Stimulated activated CD8-positive, alpha-beta memory T cell treated with anti-CD3 and anti-CD28 coated beads, Interleukin-7, amount 100 ng/mL, for 4 hours (primary cell): ENCODE data around the gene MEX3C.
A peak's percentile ranks its signal among the peaks of the same experiment; 100 is the strongest.

ENCODE experiments used
- DNase-seq, 2 donors: peaks; one replicate each; pipeline ENCODE4 v3.0.0-alpha.2; 2020; ENCODE audit warnings: low read depth in 2 of 2

Gene MEX3C

DNA sequence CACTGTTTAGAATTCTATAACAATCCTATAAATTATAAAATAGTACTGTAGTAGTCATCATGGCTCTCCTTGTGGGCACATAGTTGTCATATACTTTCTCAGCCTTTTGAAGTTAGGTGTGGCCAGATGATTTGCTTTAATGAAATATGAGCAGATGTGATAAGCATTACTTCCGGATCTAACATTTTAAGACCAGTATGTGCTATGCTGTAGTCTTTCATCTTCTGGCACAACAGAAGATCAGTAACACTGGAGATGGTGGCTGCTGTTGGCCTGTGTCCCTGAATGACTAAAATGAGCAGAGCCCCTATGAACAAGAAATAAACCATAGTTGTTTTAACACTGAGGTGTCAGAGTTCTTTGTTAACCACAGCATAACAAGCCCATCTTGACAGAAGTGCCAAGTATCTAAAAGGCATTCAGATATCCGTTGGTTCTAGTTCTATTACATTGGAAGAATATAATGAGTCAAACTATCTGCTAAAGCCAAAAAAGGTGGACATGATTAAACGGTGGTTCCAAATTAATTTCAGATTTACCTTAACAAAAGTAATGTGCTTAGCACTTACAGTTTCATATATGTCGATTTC, 6.3 kb downstream of the MEX3C start:
- peak in 1 of 2 donors; percentile 4 for DNase-seq

DNA sequence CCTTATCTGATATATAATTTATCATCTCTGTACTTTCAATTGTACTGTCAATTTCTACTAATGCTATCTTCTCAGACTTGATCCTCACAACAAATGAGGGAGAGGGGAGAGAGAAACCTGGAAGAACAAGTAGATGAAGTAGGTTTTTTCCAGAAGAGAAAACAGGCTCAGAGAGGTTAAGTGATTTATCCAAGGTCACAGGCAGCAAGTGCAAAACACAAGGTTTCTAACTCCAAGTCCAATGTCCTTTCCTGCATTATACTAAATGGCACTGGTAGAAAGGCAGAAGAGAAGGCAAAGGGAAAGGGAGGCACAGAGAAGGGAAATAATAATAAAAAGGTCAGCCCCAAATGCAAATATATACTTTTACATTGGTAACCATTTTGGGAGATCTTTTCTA, 7.5 kb downstream of the MEX3C start:
- DNase-seq = no peak

DNA sequence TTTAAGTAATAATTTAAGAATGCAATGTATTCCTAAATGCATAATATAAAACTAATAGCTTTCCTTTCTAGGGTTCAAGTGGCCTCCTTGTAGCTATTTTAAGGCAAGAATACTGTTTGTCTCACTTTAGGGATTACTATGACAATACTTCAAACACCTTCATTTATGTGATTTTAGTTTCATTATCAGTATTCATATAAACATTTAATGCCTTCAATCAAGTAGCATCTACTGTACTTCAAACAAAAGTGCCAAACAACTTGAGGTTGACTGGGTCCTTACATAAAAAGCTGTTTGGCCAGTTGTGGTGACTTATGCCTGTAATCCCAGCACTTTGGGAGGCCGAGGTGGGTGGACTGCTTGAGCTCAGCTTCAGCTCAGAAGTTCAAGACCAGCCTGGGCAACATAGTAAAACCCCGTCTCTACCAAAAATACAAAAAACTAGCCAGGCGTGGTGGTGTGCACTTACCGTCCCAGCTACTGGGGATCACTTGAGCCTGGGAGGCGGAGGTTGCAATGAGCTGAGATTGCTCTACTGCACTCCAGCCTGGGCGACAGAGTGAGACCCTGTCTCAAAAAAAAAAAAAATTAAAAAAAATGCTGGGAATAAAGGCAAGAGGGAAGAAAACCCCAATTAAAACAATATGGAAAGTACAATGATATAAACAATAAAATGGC, 9.3 kb downstream of the MEX3C start:
- DNase-seq = no peak

DNA sequence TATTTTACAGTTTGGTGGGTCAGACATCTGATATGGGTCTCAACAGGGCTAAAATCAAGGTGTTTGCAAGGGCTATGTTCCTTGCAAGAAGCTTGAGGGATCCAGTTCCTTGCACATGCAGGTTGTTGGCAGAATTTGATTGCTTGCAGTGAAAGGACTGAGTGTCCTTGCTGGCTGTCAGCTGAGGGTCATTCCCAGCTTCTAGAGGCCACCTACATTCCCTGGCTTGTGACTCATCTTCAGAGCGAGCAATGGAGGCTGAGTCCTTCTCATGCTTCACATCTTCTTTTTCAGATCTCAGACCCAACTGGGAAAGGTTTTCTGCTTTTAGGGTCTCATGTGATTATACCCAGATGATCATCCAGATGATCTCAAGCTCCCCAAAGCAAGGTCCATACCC, 12.4 kb downstream of the MEX3C start:
- no peak for DNase-seq

- DNase-seq = no peak
Measured at GRCh38 chr18:51184091-51184457, 13.4 kb downstream of the MEX3C start.

DNA sequence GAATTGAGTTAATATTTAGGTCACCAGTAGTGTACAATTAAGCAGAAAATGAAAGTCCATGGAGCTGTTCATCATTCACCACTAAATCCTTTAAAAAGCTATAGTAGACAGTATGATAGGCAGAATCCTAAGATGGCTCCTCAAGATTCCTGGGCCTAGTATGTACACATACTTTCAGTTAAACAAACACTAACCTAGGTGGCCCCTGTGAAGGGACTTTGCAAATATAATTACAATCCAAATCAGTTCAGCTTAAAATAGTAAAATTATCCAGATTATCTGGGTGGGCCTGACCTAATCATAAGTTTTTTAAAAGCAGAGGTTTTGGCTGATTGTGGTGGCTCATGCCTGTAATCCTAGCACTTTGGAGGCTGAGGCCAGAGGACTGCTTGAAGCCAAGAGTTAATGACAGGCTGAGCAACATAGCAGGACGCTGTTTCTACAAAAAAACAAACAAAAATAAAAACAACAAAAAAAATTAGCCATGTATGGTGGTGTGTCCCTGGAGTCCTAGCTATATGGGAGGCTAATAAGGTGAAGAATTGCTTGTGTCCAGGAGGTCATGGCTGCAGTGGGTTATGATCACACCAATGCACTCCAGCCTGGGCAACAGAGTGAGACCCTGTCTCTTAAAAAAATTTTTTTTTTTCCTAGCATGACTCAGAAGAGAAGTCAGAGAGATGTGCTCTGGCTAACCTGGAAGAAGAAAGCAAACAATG, 13.9 kb downstream of the MEX3C start:
- no peak for DNase-seq

DNA sequence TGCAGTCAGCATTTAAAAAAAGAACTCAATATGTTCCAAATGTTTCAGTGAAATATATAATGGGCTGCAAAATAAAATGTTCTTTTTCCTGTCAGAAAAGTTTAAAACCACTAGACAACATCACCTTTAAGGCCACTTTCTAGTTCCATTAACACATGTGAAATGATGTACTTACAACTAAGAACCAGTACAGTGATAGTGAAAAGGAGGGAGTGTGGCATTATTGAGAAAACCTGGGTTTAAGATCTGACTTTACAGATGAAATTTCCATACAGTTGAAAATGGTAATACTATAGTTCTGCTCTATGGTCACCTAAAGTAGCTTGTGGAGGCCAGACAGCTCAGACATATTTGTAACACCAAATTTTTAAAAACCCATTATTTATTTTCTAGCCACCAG, 14.7 kb downstream of the MEX3C start:
- no peak for DNase-seq

DNA sequence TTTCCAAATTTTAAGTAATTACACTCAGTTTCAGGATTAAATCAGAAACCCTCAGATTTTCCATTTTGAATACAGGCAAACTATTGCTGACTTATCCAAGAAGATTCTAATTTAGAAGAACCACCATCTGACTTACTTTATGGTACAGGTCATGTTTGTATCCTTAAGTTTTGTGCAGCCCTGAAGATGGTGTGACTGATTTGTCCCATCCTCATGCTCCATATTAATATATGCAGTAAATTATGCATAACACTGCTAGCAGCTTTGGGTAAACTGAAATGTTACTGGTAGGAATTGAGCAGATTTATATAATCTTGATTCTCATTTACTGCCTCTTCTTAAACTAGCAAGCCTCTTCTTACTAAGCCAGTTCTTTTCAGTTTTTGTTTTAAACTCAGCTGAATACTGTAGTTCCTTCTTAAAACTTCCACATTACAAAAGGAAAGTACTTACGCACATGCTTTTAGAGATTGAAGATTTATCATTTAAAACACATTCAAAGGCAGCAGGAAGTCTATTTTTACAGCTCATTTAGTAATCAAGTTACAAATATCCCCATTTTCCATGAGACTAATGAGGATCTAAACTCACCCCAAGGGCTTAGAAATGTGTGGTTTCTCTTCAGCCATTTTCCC, 25.7 kb downstream of the MEX3C start:
- DNase-seq = no peak

GRCh38 chr18:51171223-51171622, 26.3 kb downstream of the MEX3C start:
- DNase-seq = no peak

DNA sequence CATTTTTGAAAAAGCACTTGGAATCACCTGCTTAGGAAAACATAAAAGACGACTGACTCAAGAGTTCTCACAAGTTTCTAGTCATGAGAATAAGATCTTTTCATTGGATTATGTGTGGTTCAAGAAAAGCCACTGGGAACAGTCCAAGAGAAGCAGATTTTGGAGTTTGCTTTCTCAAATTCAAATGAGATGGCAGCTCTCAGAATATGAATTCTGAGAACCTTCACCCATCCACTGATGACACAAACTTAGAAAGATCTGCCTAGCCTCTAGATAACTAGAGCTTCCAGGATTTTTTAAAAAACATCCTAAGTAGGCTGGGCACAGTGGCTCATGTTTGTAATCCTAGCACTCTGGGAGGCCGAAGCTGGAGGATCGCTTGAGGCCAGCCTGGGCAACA, 26.8 kb downstream of the MEX3C start:
- no peak for DNase-seq

DNA sequence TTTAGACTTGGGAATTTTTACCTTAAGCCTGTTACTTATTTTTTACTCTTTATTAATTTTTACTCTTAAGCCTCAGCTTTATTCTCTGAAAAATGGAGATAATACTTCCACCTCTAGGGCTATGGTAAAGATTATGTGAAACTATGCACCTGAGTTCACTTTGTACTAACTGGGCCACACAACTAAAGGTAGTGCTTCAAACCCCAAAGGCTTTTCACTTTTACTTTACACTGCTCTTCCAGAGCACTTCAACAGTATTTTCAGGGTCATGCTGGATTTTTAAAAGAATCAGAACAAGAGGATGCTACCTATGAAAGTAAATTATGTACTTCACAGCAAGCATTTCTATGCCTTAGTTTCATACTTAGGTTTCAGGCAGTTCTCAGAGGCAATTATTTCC, 27.8 kb downstream of the MEX3C start:
- no peak for DNase-seq

- DNase-seq = no peak
Measured at GRCh38 chr18:51168960-51169662, 28.4 kb downstream of the MEX3C start.

GRCh38 chr18:51168026-51168742, 29.3 kb downstream of the MEX3C start:
- no peak for DNase-seq

- no peak for DNase-seq
Measured at GRCh38 chr18:51165296-51165695, 32.2 kb downstream of the MEX3C start.

DNA sequence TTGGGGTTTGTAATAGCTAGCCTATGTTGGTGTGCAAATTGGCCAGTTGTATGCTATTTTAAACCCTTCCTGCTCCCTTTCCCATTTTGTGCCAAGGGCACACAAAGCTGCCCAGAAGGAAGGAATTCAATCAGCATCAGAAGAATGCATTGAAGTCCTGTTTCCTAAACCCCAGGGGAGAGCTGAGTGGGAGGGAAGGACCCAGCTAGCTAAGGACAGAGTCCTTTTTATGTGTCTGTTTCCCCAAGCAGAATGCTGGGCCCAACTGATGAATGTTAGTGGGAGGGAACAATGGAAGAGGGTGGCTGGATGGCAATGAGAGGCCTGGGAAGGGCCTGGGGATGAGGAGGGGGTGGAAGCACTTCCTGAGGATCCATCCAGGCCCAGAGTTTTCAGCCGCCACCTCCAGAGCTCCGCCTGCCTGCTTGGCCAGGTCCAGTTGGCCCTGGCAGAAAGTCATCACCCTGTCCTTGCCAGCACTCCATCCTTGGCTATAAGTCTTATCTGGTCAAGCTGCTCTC, 32.7 kb downstream of the MEX3C start:
- DNase-seq = no peak

- no peak for DNase-seq
Measured at GRCh38 chr18:51164342-51164741, 33.1 kb downstream of the MEX3C start.

DNA sequence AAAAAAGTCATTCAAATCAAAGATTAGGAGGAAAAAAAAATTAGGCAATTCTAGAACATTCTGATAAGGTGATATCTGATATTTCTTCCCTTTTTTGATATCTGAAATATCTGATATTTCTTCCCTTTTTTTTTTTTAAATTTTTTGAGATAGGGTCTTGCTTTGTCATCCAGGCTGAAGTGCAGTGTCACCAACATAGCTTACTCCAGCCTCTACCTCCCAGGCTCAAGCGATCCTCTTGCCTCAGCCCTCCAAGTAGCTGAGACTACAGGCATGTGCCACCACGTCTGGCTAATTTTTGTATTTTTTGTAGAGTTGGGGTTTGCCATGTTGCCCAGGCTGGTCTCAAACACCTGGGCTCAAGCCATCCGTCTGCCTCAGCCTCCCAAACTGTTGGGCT, 33.9 kb downstream of the MEX3C start:
- no peak for DNase-seq

DNA sequence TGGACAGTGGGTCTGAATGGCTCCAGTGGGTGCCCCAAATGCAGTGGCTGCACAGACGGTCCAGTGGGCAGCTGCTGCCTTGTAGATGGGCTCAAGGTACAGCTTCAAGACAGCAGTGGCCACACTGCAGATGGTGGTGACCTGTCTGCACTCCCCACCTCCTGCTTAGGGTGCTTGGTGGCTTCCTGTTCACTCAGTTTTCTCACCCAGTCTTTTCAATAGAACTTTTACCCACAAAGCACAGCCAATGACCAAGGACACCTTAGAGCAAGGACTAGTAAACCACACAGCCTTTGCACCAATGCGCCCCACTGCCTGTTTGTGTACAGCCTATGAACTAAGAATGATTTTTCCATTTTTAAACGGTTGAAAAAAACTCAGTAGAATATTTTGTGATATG, 34.9 kb downstream of the MEX3C start:
- no peak for DNase-seq

- no peak for DNase-seq
Measured at GRCh38 chr18:51160646-51161045, 36.8 kb downstream of the MEX3C start.

- no peak for DNase-seq
Measured at GRCh38 chr18:51157215-51157614, 40.3 kb downstream of the MEX3C start.

GRCh38 chr18:51154431-51155063, 42.9 kb downstream of the MEX3C start:
- DNase-seq = no peak
